Activated T-cell treated with anti-CD3 and anti-CD28 coated beads, Interleukin-2, amount 50 U/mL, for 4 hours (primary cell): ENCODE data around the gene SH3RF1. TPM values are rescaled to one million over a fixed set of nuclear protein-coding genes. Genes with fewer than 3 reads are reported as not detected.

Experiments
- ATAC-seq, 2 donors: fragments of 200-7000 bp; cut with Tn5 transposase; one replicate each; pipeline ENCODE4 v1.10.0; 2021
- DNase-seq: peaks from one replicate; pipeline ENCODE4 v3.0.0-alpha.2; 2020
- H3K27me3 Mint-ChIP-seq: one replicate; pipeline ENCODE4 v1.8.0; 2021; ENCODE audit warnings: low read depth, mixed read lengths
- H3K36me3 Mint-ChIP-seq: one replicate; pipeline ENCODE4 v1.8.0; 2022; ENCODE audit warnings: mixed read lengths; ENCODE audit not compliant: insufficient read depth
- H3K4me1 Mint-ChIP-seq: one replicate; pipeline ENCODE4 v1.8.0; 2021; ENCODE audit warnings: low read depth, mixed read lengths
- H3K4me3 Mint-ChIP-seq: one replicate; pipeline ENCODE4 v1.8.0; 2021; ENCODE audit warnings: mild to moderate bottlenecking, moderate library complexity, mixed read lengths
- H3K9me3 Mint-ChIP-seq: one replicate; pipeline ENCODE4 v1.8.0; 2021; ENCODE audit warnings: mixed read lengths
- total RNA-seq, 3 donors: library from RNA; stranded (reverse); gene quantifications; one replicate each; pipeline ENCODE4 v1.2.1, GENCODE V29; 2021

SH3RF1 gene
- total RNA-seq, 3 donors from 2014 or later = 0.43 to 1.2 (median 0.56) TPM

GRCh38 chr4:169152899-169153298 is 117.9 kb downstream of the SH3RF1 start:
- Mint-ChIP-seq H3K36me3 (no peaks in the 10 kb centered on the region), H3K27me3 (peaks cover 3% of the 10 kb centered on the region), H3K4me1 (no peaks in the 10 kb centered on the region), H3K4me3 (no peak overlapping the region), H3K9me3 (no peaks in the 10 kb centered on the region)
- ATAC-seq (no peak), DNase-seq (no peak)

GRCh38 chr4:169152098-169152497 is 118.7 kb downstream of the SH3RF1 start:
- no peak overlapping the region for H3K4me3 Mint-ChIP-seq
- ATAC-seq (no peak), DNase-seq (no peak)
- H3K27me3 Mint-ChIP-seq = peaks cover 3% of the 10 kb centered on the region
- H3K4me1 Mint-ChIP-seq = no peaks in the 10 kb centered on the region
- no peaks in the 10 kb centered on the region for H3K9me3 Mint-ChIP-seq
- no peaks in the 10 kb centered on the region for H3K36me3 Mint-ChIP-seq

- no peak for ATAC-seq
- H3K4me3 Mint-ChIP-seq = no peak overlapping the region
- H3K9me3 Mint-ChIP-seq = no peaks in the 10 kb centered on the region
- no peaks in the 10 kb centered on the region for H3K36me3 Mint-ChIP-seq
- H3K27me3 Mint-ChIP-seq = peaks cover 3% of the 10 kb centered on the region
- DNase-seq = no peak
- no peaks in the 10 kb centered on the region for H3K4me1 Mint-ChIP-seq
These were observed 119.1 kb downstream of the SH3RF1 start for GRCh38 chr4:169151671-169152070.

GRCh38 chr4:169150806-169151205 is 120.0 kb downstream of the SH3RF1 start:
- no peaks in the 10 kb centered on the region for H3K4me1 Mint-ChIP-seq
- H3K4me3 Mint-ChIP-seq = no peak overlapping the region
- H3K9me3 Mint-ChIP-seq = no peaks in the 10 kb centered on the region
- no peak for DNase-seq
- H3K36me3 Mint-ChIP-seq = no peaks in the 10 kb centered on the region
- no peak for ATAC-seq
- peaks cover 3% of the 10 kb centered on the region for H3K27me3 Mint-ChIP-seq

GRCh38 chr4:169148885-169149284 is 121.9 kb downstream of the SH3RF1 start:
- ATAC-seq (no peak), DNase-seq (no peak)
- Mint-ChIP-seq H3K4me1 (no peaks in the 10 kb centered on the region), H3K27me3 (peaks cover 6% of the 10 kb centered on the region), H3K9me3 (no peaks in the 10 kb centered on the region), H3K4me3 (no peak overlapping the region), H3K36me3 (no peaks in the 10 kb centered on the region)

GRCh38 chr4:169147191-169147590 is 123.6 kb downstream of the SH3RF1 start:
- Mint-ChIP-seq H3K36me3 (no peaks in the 10 kb centered on the region), H3K27me3 (peaks cover 10% of the 10 kb centered on the region), H3K4me1 (no peaks in the 10 kb centered on the region), H3K9me3 (no peaks in the 10 kb centered on the region), H3K4me3 (no peak overlapping the region)
- DNase-seq = no peak
- ATAC-seq = no peak

GRCh38 chr4:169144061-169144600 is 126.6 kb downstream of the SH3RF1 start:
- H3K9me3 Mint-ChIP-seq = no peaks in the 10 kb centered on the region
- no peak overlapping the region for H3K4me3 Mint-ChIP-seq
- no peak for DNase-seq
- ATAC-seq = no peak
- no peaks in the 10 kb centered on the region for H3K4me1 Mint-ChIP-seq
- no peaks in the 10 kb centered on the region for H3K36me3 Mint-ChIP-seq
- H3K27me3 Mint-ChIP-seq = peaks cover 8% of the 10 kb centered on the region

- peaks cover 8% of the 10 kb centered on the region for H3K27me3 Mint-ChIP-seq
- no peak overlapping the region for H3K4me3 Mint-ChIP-seq
- H3K36me3 Mint-ChIP-seq = no peaks in the 10 kb centered on the region
- no peak for DNase-seq
- no peak for ATAC-seq
- H3K9me3 Mint-ChIP-seq = no peaks in the 10 kb centered on the region
- no peaks in the 10 kb centered on the region for H3K4me1 Mint-ChIP-seq
These were observed 127.4 kb downstream of the SH3RF1 start for GRCh38 chr4:169143335-169143734.

- Mint-ChIP-seq H3K4me3 (no peak overlapping the region), H3K27me3 (peaks cover 8% of the 10 kb centered on the region), H3K9me3 (no peaks in the 10 kb centered on the region), H3K4me1 (no peaks in the 10 kb centered on the region), H3K36me3 (no peaks in the 10 kb centered on the region)
- ATAC-seq = no peak
- no peak for DNase-seq
These were observed 127.8 kb downstream of the SH3RF1 start for GRCh38 chr4:169142906-169143305.

- DNase-seq = no peak
- Mint-ChIP-seq H3K4me3 (no peak overlapping the region), H3K36me3 (no peaks in the 10 kb centered on the region), H3K9me3 (no peaks in the 10 kb centered on the region), H3K27me3 (peaks cover 8% of the 10 kb centered on the region), H3K4me1 (no peaks in the 10 kb centered on the region)
- no peak for ATAC-seq
These were observed 128.4 kb downstream of the SH3RF1 start for GRCh38 chr4:169142391-169142790.

- no peak overlapping the region for H3K4me3 Mint-ChIP-seq
- ATAC-seq = no peak
- peaks cover 4% of the 10 kb centered on the region for H3K27me3 Mint-ChIP-seq
These were observed 131.7 kb downstream of the SH3RF1 start for GRCh38 chr4:169139021-169139420.

GRCh38 chr4:169137558-169137920 is 133.2 kb downstream of the SH3RF1 start:
- Mint-ChIP-seq H3K4me3 (no peak overlapping the region), H3K27me3 (no peaks in the 10 kb centered on the region), H3K36me3 (no peaks in the 10 kb centered on the region), H3K9me3 (no peaks in the 10 kb centered on the region), H3K4me1 (no peaks in the 10 kb centered on the region)
- no peak for ATAC-seq
- DNase-seq = no peak

More at GRCh38 chr4:169139021-169139420, 131.7 kb downstream of the SH3RF1 start:
- no peaks in the 10 kb centered on the region for H3K4me1 Mint-ChIP-seq
- DNase-seq = no peak
- no peaks in the 10 kb centered on the region for H3K36me3 Mint-ChIP-seq
- no peaks in the 10 kb centered on the region for H3K9me3 Mint-ChIP-seq

GRCh38 chr4:169136796-169137557 is 133.8 kb downstream of the SH3RF1 start:
- no peak for ATAC-seq
- H3K27me3 Mint-ChIP-seq = no peaks in the 10 kb centered on the region

GRCh38 chr4:169136330-169136729 is 134.4 kb downstream of the SH3RF1 start:
- ATAC-seq (no peak), DNase-seq (no peak)
- H3K36me3 Mint-ChIP-seq = no peaks in the 10 kb centered on the region
- no peak overlapping the region for H3K4me3 Mint-ChIP-seq
- H3K27me3 Mint-ChIP-seq = no peaks in the 10 kb centered on the region
- no peaks in the 10 kb centered on the region for H3K4me1 Mint-ChIP-seq
- H3K9me3 Mint-ChIP-seq = no peaks in the 10 kb centered on the region

More at GRCh38 chr4:169136796-169137557, 133.8 kb downstream of the SH3RF1 start:
- no peak overlapping the region for H3K4me3 Mint-ChIP-seq
- H3K36me3 Mint-ChIP-seq = no peaks in the 10 kb centered on the region
- H3K9me3 Mint-ChIP-seq = no peaks in the 10 kb centered on the region
- DNase-seq = no peak
- no peaks in the 10 kb centered on the region for H3K4me1 Mint-ChIP-seq

- ATAC-seq = no peak
- H3K4me1 Mint-ChIP-seq = no peaks in the 10 kb centered on the region
These were observed 135.0 kb downstream of the SH3RF1 start for GRCh38 chr4:169135776-169136175.

More at GRCh38 chr4:169135776-169136175, 135.0 kb downstream of the SH3RF1 start:
- no peak for DNase-seq
- H3K4me3 Mint-ChIP-seq = no peak overlapping the region
- H3K27me3 Mint-ChIP-seq = no peaks in the 10 kb centered on the region
- H3K9me3 Mint-ChIP-seq = no peaks in the 10 kb centered on the region
- H3K36me3 Mint-ChIP-seq = no peaks in the 10 kb centered on the region
